Choroid plexus epithelial cell (primary cell): ENCODE measurements around the gene SPC25.

Experiments used
- DNase-seq: peaks from one replicate; pipeline ENCODE4 v3.0.0-alpha.2; 2010; ENCODE audit warnings: low read depth
- H3K4me3 ChIP-seq: 2 replicates; pipeline ENCODE4 v1.5.1; 2011; ENCODE audit warnings: low read depth, mild to moderate bottlenecking, control low read depth, low read length, moderate library complexity
- TF ChIP-seq, protein P1 (sequence below): conservative IDR thresholded peaks from 2 replicates; pipeline ENCODE4 v1.5.1; 2011; ENCODE audit warnings: low read depth, mild to moderate bottlenecking, control low read depth, inconsistent platforms, low read length, moderate library complexity

The SPC25 gene

DNA sequence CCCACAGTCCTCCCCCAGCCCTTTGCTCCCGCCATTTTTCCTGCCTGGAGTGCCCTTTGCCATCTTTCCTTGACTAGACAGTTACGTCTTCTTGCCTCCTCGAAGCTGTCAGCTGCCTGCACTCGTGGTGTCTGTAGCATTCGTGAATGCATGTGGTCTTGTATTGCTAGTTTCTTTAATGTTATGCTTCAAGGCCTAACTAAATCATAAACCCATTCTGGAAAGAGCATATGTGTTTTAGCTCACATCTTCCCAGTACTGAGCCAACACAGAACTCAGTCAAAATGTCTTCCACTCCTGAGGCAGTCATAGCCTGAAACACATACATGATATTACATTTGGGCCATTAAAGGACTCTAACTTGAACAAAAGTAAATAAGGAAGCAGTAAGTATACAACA is 35.6 kb downstream of the SPC25 start:
- TF ChIP-seq, protein P1, sequence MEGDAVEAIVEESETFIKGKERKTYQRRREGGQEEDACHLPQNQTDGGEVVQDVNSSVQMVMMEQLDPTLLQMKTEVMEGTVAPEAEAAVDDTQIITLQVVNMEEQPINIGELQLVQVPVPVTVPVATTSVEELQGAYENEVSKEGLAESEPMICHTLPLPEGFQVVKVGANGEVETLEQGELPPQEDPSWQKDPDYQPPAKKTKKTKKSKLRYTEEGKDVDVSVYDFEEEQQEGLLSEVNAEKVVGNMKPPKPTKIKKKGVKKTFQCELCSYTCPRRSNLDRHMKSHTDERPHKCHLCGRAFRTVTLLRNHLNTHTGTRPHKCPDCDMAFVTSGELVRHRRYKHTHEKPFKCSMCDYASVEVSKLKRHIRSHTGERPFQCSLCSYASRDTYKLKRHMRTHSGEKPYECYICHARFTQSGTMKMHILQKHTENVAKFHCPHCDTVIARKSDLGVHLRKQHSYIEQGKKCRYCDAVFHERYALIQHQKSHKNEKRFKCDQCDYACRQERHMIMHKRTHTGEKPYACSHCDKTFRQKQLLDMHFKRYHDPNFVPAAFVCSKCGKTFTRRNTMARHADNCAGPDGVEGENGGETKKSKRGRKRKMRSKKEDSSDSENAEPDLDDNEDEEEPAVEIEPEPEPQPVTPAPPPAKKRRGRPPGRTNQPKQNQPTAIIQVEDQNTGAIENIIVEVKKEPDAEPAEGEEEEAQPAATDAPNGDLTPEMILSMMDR: no peak
- no peak for DNase-seq

DNA sequence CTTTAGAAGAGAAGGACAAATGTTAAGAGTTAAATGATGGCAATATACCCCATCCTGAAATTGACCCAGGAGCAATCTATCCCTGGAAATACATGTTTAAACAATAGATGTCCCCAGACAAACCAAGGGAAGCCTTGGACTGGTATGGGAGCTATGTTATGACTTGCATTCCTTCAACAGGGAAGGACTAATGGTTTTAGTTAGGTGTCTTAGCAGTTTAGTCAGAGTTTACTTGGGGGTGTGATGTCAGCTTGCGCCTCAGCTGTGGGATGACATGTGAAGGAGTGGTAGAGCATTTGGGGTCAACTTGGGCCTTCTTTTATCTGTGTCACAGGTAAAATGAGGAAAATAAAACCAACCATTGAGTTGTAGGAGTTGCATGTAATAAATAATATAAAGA is 36.8 kb downstream of the SPC25 start:
- H3K4me3 ChIP-seq: no peak overlapping the region
- TF ChIP-seq, protein P1: no peak
- no peak for DNase-seq

More for the DNA sequence above, 35.6 kb downstream of the SPC25 start:
- H3K4me3 ChIP-seq: no peak overlapping the region

DNA sequence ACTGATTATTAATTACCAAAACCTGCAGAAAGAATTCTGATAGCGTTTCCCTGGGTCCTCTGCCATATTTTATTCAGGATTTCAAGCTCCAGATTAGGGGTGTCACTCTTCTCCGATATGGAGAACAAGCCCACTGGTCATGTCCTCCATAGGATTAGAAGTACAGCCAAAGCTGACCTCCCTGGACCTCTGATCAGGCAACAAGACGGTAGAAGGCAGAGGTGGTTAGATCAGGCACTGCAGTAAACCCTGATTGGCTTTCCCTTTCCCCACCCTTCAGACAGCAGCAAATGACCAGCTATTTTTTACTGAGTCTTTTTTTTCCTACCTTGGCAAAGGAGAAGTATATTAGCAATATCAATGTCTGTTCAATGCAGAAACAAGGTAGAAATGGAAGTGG is 37.7 kb downstream of the SPC25 start:
- H3K4me3 ChIP-seq: no peak overlapping the region
- TF ChIP-seq, protein P1: no peak
- no peak for DNase-seq

DNA sequence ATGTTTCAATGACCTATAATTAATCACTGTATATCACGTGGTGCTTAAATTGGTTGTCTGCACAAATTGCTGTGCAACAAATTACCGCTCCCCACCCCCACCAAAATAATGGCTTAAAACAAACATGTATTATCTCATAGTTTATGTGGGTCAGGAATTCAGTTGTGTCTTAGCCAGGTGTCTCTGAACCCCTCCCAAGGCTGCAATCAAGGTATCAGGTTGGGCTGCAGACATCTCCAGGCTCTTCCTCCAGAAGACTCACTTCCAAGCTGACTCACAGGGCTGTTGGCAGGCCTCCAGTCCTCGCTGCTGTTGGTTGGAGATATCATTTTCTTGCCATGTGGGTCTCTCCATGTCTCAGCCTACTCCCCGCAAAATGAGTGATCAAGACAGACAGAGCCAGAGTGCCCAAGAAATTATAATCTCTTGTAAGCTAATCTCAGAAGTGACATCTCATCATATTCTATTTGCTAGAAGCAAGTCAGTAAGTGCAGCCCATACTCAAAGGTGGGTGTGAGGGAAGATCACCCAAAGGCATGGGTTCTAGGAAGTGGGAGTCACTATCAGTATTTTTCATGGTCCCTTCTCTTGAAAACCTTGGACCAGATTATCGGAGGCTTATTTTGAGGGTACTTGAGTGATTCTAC is 38.4 kb downstream of the SPC25 start:
- H3K4me3 ChIP-seq: no peak overlapping the region
- TF ChIP-seq, protein P1: no peak
- DNase-seq: peak; percentile 91

DNA sequence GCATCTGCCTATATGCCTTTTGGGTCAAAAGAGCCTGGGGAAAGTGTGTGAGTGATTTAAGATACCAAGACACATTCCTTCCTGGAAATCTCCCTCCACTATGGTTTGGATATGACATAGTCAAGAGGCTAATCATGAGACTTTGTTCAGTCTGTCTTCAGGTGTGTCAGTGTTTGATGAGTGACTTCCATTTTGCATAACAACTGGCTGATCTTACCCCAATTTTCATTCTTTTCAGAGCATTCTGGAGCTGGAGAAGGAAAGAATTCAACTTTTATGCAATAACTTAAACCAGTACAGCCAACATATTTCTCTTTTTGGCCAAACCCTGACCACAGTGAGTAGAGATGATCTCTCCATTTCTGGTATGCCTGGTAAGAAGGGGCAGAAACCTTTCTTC is 39.4 kb downstream of the SPC25 start:
- no peak overlapping the region for H3K4me3 ChIP-seq
- TF ChIP-seq, protein P1: no peak

DNA sequence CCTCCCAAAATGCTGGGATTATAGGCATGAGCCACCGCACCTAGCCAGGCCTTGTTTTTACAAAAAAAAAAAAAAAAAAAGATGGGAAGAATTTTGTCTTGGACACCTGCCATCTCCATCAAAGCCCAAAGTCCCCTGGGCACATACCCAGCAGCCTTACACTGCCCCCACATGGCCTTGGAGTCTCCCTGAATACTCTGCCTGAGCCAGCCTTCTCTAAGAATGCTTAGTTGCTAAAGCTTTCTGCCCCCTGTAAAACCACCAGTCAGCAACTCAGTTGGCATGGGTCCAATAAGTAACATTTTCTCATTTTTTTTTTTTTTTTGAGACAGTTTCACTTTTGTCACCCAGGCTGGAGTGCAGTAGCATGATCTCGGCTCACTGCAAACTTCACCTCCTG is 40.6 kb downstream of the SPC25 start:
- peak; percentile 89 for DNase-seq
- TF ChIP-seq, protein P1: peak; percentile 66
- H3K4me3 ChIP-seq: no peak overlapping the region

More for the DNA sequence above, 39.4 kb downstream of the SPC25 start:
- peak; percentile 2 for DNase-seq

DNA sequence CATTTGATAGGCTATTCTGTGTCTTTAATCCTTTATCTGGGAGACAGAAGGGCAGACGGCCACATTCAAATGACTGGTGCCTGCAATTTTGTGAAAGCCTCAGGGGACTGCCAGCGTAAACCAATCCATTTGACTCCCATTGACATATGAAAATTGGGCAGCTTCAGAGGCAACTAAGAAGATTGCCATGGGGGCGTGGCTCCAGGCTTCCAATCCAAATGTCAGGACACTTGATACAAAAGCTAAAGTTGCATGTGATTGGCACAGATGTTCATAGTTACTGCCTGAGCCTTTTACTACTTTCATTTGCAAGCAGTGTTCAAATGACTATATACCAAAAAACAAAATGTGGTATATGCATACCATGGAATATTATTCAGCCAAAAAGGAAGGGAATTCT is 42.0 kb downstream of the SPC25 start:
- peak; percentile 3 for DNase-seq
- H3K4me3 ChIP-seq: no peak overlapping the region
- TF ChIP-seq, protein P1: no peak
